GM12874 (cell line): ENCODE results near the gene SMARCA2.

Experiments
- CTCF ChIP-seq: IDR thresholded peaks from 2 replicates; pipeline ENCODE4 v1.5.1; 2011; ENCODE audit warnings: low read depth, mild to moderate bottlenecking, control low read depth, low read length, moderate library complexity; ENCODE audit not compliant: insufficient read depth

SMARCA2 gene

GRCh38 chr9:2043243-2043642, 28.1 kb downstream of the SMARCA2 start:
- no peak for TF ChIP-seq CTCF

GRCh38 chr9:2043881-2044462, 28.8 kb downstream of the SMARCA2 start:
- TF ChIP-seq CTCF, result no peak

- no peak for TF ChIP-seq CTCF
Observed at GRCh38 chr9:2047144-2047671, 32.1 kb downstream of the SMARCA2 start.

GRCh38 chr9:2047916-2048315, 32.8 kb downstream of the SMARCA2 start:
- no peak for TF ChIP-seq CTCF

GRCh38 chr9:2050236-2050635, 35.1 kb downstream of the SMARCA2 start:
- no peak for TF ChIP-seq CTCF

GRCh38 chr9:2053883-2054845, 39.0 kb downstream of the SMARCA2 start:
- no peak for TF ChIP-seq CTCF

- TF ChIP-seq CTCF, result no peak
Observed at GRCh38 chr9:2055203-2055658, 40.1 kb downstream of the SMARCA2 start.
